Left lobe of liver (tissue), 2 donors: ENCODE measurements around the gene TUFT1. TPM values are rescaled to one million over a fixed set of nuclear protein-coding genes. Genes with fewer than 3 reads are reported as not detected.

Experiments
- ATAC-seq: fragments of 200-7000 bp; cut with Tn5 transposase; one replicate; pipeline ENCODE4 v1.9.1; 2020; ENCODE audit warnings: mild to moderate bottlenecking, moderate library complexity
- DNase-seq: peaks from one replicate; pipeline ENCODE4 v3.0.0-alpha.2; 2020; ENCODE audit warnings: low spot score
- total RNA-seq: library from RNA; stranded (reverse); gene quantifications from one replicate; pipeline ENCODE4 v1.2.1, GENCODE V29; 2021
- donor health status: DM: no; HTN: no; CAD: no; lungs with moderate emphysema.
- donor health status: DM: no; HTN: yes; CAD: no.

TUFT1 gene
- total RNA-seq, 1 donor from 2014 or later: 1.4 TPM

GRCh38 chr1:151511636-151512215 lies 28.4 kb upstream of the TUFT1 start:
- peak; percentile 61 for DNase-seq
- peak; percentile 21 for ATAC-seq

DNA sequence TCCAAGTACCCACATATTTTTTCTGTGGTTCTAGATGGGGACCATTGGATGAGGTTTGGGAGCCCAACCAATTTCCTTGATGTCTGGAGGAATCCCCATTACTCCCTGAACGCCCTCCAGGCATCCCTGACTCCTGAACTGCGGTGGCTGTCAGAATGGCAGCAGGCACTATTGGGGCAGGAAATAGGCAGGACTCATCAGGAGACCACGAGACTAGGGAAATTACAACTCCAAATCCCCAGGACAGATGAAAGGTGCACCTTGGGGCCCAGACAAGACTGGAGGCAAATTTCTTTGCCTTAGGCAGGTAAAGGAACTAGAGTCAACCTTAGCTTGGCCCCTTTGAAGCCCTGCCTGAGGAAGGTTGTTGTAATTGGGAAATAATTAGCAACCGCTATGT lies 27.8 kb upstream of the TUFT1 start:
- DNase-seq (no peak), ATAC-seq (no peak)

- ATAC-seq (peak; percentile 41), DNase-seq (peak; percentile 73)
Measured at GRCh38 chr1:151512801-151513625, 27.1 kb upstream of the TUFT1 start.

DNA sequence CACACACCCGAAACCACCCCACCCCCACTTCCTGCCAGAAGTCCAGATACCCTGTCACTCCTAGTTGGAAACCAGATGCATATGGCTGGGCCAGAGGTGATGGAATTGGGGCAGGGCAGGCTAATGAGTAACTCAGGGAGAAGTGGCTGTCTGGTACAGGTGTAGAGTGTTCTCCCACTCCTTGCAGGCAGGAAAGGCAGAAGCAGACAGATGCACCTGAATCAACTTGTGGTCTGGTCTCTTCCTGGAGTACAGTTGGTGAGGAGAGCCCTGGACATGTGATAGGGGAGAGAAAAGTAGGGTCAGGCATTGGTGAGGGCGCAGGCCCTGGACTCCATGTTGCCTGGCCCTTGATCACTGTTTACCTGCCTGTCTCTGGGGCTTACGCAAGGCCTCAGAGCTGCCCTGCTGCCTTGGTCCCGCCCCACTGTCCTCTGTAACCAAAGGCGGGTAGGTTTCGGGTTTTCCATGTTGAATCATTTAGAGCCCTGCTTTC lies 26.4 kb upstream of the TUFT1 start:
- DNase-seq: peak; percentile 94
- ATAC-seq: peak; percentile 62

GRCh38 chr1:151514366-151514765 lies 25.7 kb upstream of the TUFT1 start:
- ATAC-seq: peak; percentile 30
- peak; percentile 79 for DNase-seq

DNA sequence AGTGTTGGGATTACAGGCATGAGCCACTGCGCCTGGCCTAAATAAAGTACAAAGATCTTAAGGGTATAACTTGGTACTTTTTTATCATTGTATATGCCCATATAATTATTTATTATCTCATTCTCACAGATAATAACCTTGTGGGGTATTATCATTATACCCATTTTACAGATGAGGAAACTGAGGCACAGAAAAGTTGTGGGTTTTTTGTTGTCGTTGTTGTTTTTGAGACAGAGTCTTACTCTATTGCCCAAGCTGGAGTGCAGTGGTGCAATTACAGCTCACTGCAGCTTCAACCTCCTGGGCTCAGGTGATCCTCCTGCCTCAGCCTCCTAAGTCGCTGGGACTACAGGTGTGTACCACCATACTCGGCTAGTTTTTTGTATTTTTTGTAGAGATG lies 24.8 kb upstream of the TUFT1 start:
- no peak for DNase-seq
- no peak for ATAC-seq

DNA sequence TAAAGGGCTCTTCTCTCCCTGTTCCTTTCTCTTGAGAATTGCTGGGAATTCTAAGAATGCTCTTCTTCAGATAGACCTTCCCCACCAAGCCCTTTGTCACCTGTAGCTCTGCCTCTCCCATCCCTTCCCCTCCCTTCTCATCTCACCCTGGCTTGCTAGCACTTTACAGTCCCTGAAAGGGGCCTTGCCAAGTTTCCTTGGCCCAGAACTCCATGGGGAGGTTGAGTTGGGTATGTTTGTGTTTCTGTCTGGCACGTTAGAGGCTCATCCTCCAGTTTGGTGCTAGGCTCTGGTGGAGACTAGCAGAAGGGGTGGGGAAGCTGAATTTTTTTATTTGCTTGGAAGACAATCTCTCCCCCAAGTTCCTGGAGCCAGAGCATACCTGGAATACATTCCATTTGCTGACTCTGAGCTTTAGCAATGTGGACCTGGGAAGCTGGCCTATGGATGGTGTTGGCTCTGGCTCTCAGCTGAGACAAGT lies 24.0 kb upstream of the TUFT1 start:
- ATAC-seq: peak; percentile 27
- DNase-seq: peak; percentile 75

DNA sequence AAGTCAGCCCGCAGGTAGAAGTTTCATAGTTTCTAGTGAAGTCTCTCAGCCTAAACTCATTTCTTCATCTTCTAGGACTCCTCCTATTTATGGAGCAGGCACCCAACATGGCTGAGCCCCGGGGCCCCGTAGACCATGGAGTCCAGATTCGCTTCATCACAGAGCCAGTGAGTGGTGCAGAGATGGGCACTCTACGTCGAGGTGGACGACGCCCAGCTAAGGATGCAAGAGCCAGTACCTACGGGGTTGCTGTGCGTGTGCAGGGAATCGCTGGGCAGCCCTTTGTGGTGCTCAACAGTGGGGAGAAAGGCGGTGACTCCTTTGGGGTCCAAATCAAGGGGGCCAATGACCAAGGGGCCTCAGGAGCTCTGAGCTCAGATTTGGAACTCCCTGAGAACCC lies 21.7 kb upstream of the TUFT1 start:
- no peak for DNase-seq
- ATAC-seq: no peak

- ATAC-seq: no peak
- no peak for DNase-seq
Measured at GRCh38 chr1:151518936-151519335, 21.2 kb upstream of the TUFT1 start.

- ATAC-seq (no peak), DNase-seq (no peak)
Measured at GRCh38 chr1:151519667-151520066, 20.4 kb upstream of the TUFT1 start.

GRCh38 chr1:151520359-151520758 lies 19.8 kb upstream of the TUFT1 start:
- no peak for ATAC-seq
- DNase-seq: no peak

- ATAC-seq (peak; percentile 50), DNase-seq (peak; percentile 57)
Measured at GRCh38 chr1:151522427-151522826, 17.7 kb upstream of the TUFT1 start.

DNA sequence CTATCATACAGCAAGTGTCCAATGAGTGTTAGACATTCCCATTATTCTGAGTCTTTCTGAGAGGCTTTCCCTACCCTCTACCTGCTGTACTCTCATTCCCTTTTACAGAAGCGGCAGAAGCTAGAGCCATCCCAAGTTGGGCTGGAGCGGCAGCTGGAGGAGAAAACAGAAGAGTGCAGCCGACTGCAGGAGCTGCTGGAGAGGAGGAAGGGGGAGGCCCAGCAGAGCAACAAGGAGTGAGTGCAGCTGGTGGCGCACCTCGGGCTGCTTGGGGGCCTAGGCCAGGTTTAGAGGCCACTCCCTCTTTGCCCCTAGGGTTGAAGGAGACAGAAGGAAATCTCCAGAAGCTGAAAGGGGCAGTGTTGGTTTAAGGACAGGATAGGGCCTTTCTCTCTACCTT lies 16.8 kb upstream of the TUFT1 start:
- DNase-seq: no peak
- no peak for ATAC-seq

DNA sequence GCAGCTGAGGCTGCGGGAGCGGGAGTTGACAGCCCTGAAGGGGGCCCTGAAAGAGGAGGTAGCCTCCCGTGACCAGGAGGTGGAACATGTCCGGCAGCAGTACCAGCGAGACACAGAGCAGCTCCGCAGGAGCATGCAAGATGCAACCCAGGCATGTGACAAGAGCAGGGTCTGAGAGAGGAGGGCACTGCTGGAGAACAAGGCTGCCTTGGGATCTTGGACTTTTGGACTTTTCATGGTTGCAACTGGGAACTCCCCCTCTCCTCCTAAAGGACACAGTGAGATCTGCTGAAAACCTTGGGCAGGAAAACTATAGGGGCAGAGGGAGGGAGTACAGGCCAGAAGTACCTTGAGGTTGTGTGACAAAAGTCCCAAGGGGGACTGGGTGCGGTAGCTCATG lies 15.4 kb upstream of the TUFT1 start:
- ATAC-seq (no peak), DNase-seq (no peak)

GRCh38 chr1:151526735-151527525 lies 13.2 kb upstream of the TUFT1 start:
- DNase-seq: no peak
- peak; percentile 60 for ATAC-seq

- no peak for DNase-seq
- no peak for ATAC-seq
Measured at GRCh38 chr1:151529211-151529702, 10.9 kb upstream of the TUFT1 start.

- ATAC-seq: no peak
- no peak for DNase-seq
Measured at GRCh38 chr1:151529781-151530180, 10.3 kb upstream of the TUFT1 start.

DNA sequence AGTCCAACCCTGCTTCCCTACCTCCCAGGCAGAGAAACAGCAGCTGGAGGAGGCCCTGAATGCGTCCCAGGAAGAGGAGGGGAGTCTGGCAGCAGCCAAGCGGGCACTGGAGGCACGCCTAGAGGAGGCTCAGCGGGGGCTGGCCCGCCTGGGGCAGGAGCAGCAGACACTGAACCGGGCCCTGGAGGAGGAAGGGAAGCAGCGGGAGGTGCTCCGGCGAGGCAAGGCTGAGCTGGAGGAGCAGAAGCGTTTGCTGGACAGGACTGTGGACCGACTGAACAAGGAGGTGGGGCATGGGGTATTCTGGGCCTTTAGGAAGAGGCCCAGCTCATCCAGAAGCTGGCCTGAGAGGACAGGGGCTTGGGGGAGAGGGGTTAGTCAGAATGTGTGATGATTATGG lies 9.6 kb upstream of the TUFT1 start:
- ATAC-seq (no peak), DNase-seq (no peak)

GRCh38 chr1:151533870-151534269 lies 6.2 kb upstream of the TUFT1 start:
- DNase-seq: no peak
- ATAC-seq: no peak

GRCh38 chr1:151534662-151535278 lies 5.3 kb upstream of the TUFT1 start:
- DNase-seq (peak; percentile 67), ATAC-seq (peak; percentile 69)
